ENCODE measurements around the gene VSTM4. TPM values are rescaled to one million over a fixed set of nuclear protein-coding genes. Genes with fewer than 3 reads are reported as not detected.

The VSTM4 gene
- total RNA-seq, 1 experiment from 2014 or later = 0.72 TPM

- Mint-ChIP-seq H3K9me3 (peaks cover 3% of the 10 kb centered on the region; the same call in 1 of the 2 replicates), H3K4me3 (no peak overlapping the region), H3K27me3 (ENCODE audit: low read depth) (no peaks in the 10 kb centered on the region; the same call in 1 of the 2 replicates), H3K36me3 (no peaks in the 10 kb centered on the region), H3K4me1 (0 out of 2 replicates have a peak, but pooled peaks cover 3% of the 10 kb centered on the region), H3K27ac (no peak overlapping the region)
- no peak for TF ChIP-seq ELF4 (CRISPR knock-in tag; IDR thresholded peaks at IDR 0.05; ENCODE audit: low read depth)
- no peak for TF ChIP-seq NFYB (CRISPR knock-in tag; conservative IDR thresholded peaks at IDR 0.05; ENCODE audit: low read depth)
- TF ChIP-seq MXD4 (CRISPR knock-in tag; IDR thresholded peaks at IDR 0.05; ENCODE audit: borderline replicate concordance) = no peak
- no peak for TF ChIP-seq SOX15 (CRISPR knock-in tag; IDR thresholded peaks at IDR 0.05)
- no peak for TF ChIP-seq GTF2I (CRISPR knock-in tag; conservative IDR thresholded peaks at IDR 0.05)
- CTCF ChIA-PET = no interaction called here
- DNase-seq (ENCODE audit: low spot score) (no peak), ATAC-seq (no peak)
- POLR2A ChIA-PET = no interaction called here
Observed at GRCh38 chr10:49105076-49105475, 10.2 kb downstream of the VSTM4 start.

- Mint-ChIP-seq H3K36me3 (no peaks in the 10 kb centered on the region), H3K4me1 (no peaks in the 10 kb centered on the region), H3K27me3 (ENCODE audit: low read depth) (no peaks in the 10 kb centered on the region), H3K27ac (no peak overlapping the region), H3K4me3 (no peak overlapping the region), H3K9me3 (peaks cover 3% of the 10 kb centered on the region; the same call in 1 of the 2 replicates)
- ChIA-PET POLR2A (no interaction called here), CTCF (interaction anchor here (1.2 kb wide), 1 partner anchor 60 kb away, joined by 3 read pairs; no protein-coding TSS in a partner anchor)
- DNase-seq (ENCODE audit: low spot score) (no peak), ATAC-seq (no peak)
- TF ChIP-seq ZNF425 (CRISPR knock-in tag; conservative IDR thresholded peaks at IDR 0.05) (no peak), GABPB1 (CRISPR knock-in tag; IDR thresholded peaks at IDR 0.05) (no peak), SP1 (CRISPR knock-in tag; conservative IDR thresholded peaks at IDR 0.05) (no peak), ZMAT4 (CRISPR knock-in tag; IDR thresholded peaks at IDR 0.05) (no peak), MLX (CRISPR knock-in tag; IDR thresholded peaks at IDR 0.05) (no peak), RELA (CRISPR knock-in tag; IDR thresholded peaks at IDR 0.05; ENCODE audit: borderline replicate concordance) (no peak), CTCF (IDR thresholded peaks at IDR 0.05) (no peak), ATF2 (CRISPR knock-in tag; IDR thresholded peaks at IDR 0.05; ENCODE audit: borderline replicate concordance, low read depth) (no peak), E2F1 (CRISPR knock-in tag; IDR thresholded peaks at IDR 0.05) (no peak), ZSCAN18 (CRISPR knock-in tag; IDR thresholded peaks at IDR 0.05) (no peak), ATF6 (CRISPR knock-in tag; IDR thresholded peaks at IDR 0.05) (no peak), CDX4 (CRISPR knock-in tag; IDR thresholded peaks at IDR 0.05; ENCODE audit: borderline replicate concordance) (no peak), USF1 (CRISPR knock-in tag; IDR thresholded peaks at IDR 0.05) (no peak)
Observed at GRCh38 chr10:49104323-49104722, 11.0 kb downstream of the VSTM4 start.

Data from WTC11 (cell line).